Purkinje cell (primary cell): ENCODE measurements around the gene CFB. TPM values are rescaled to one million over a fixed set of nuclear protein-coding genes. Genes with fewer than 3 reads are reported as not detected.

ENCODE experiments used
- polyA plus RNA-seq: library from polyadenylated mRNA; unstranded; fragments of >200 nt; fragmentation: Nextera tagmentation; gene quantifications from 2 replicates; pipeline ENCODE4 v1.2.1, GENCODE V29; 2014

CFB gene
- polyA plus RNA-seq, result 0.34 TPM in 1 of 2 replicates, not detected in the other

DNA sequence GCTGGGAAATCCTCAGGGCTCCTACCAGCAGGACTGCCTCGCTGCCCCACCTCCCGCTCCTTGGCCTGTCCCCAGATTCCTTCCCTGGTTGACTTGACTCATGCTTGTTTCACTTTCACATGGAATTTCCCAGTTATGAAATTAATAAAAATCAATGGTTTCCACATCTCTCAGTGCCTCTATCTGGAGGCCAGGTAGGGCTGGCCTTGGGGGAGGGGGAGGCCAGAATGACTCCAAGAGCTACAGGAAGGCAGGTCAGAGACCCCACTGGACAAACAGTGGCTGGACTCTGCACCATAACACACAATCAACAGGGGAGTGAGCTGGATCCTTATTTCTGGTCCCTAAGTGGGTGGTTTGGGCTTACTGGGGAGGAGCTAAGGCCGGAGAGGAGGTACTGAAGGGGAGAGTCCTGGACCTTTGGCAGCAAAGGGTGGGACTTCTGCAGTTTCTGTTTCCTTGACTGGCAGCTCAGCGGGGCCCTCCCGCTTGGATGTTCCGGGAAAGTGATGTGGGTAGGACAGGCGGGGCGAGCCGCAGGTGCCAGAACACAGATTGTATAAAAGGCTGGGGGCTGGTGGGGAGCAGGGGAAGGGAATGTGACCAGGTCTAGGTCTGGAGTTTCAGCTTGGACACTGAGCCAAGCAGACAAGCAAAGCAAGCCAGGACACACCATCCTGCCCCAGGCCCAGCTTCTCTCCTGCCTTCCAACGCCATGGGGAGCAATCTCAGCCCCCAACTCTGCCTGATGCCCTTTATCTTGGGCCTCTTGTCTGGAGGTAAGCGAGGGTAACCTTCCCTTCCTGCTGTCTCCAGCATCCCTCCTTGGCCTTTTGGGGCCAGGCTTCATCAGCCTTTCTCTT, at the start of gene CFB:
CFB (plus strand) TSS at position 589 of the 863 bp plus-strand sequence; CDS start at position 716, 127 bp downstream.

DNA sequence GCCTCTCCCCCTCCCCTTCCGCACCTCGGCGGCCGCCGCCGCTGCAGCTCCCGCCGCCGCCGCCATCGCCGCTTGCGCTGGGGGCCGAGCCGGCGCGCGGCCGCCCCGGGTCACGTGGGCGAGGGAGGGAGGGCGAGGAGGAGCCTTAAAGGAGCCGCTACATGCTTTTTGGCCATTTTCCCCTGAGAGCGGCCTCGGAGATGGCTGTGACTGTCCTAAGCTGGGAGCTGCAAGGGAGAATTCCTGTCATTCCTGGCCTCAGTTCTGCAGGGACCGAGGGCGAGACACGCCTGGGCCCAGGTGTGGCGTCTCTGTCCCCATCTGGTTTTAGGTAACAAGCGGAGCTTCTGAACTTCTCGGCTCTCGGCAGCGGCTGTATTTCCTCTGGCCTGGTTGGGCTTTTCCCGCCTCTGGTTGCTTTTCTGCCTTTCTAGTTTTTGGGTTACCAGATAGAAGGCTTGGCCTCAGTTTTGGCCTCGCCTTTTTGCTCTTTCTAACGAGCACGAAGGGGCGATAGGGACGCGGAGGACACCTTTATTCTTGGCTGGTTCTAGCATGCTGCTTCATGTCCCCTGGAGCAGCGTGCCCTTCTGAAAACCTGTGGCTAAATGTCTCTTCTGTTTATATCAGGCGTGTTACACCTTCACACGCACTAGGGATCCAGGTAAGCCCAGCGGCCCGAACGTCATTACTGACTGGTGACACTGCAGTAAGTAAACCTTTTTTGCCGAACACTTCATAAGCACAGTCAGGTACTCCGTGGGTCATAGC, 48.1 kb upstream of the CFB start, which contains the start of gene EHMT2:
EHMT2 (minus strand) TSS at position 87 of the 771 bp plus-strand sequence; CDS start at position 66, 21 bp downstream.

DNA sequence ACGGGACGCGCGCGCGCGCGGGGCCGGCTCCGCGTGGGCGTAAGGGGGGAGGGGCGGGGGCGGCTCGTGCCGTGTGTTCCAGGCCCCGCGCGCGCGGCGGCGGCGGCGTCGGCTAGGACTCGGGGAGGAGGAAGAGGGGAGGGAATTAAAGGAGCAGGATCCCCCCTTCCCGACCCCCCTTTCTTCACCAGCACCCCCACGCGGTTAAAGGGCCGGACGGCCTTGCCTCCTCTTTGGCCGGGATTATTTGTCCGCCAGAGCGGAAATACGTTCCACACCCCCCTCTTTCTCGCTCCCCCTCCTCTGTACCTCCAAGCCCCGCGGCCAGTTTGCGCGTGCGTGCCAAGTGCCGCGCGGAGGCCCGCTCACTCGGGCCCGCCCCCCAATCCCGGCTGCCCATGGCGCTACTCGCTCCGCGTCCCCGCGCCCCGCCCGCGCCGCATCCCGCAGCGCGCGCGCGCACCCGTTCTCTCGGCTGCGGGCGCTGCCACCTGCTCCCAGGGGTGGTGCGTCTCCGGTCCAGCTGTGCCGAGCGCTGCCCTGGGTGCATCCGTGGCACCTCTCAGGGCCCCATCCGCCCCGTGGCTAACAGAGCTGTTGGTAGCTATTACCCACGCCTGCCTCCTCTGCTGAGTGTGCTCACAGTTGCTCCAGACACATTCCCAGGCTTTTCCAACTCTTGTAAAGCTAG, 43.8 kb upstream of the CFB start, which contains the start of gene ZBTB12:
ZBTB12 (minus strand) TSS at position 134 of the 691 bp plus-strand sequence. CDS start 781 bp downstream, outside the sequence.

DNA sequence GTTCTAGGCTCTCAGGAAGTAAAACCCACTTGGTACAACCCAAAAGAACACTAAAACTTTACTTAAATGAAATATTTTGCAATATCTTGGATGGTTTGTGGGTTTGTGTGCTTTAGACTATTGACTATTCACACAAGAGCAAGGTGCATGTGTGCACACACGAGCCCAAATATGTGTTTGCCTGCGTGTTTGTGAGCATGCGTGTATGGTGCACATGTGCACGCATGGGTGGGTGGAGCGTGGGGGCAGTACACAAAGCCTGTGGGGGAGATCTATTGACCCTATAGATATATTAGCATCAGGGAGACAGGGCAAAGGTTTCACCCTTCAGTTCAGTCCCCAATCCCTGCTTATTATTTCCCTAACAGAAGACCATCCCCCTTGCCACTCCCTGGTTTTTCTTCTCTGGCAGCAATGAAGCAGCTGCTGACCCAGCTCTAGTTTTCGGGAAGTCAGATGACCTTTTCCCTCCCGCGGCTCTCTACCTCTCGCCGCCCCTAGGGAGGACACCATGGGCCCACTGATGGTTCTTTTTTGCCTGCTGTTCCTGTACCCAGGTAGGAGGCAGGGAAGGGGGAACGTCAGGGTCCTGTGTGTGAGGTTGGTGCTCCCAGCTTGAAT, 18.5 kb upstream of the CFB start, which contains the start of gene C2:
C2 (plus strand) TSS at position 476 of the 621 bp plus-strand sequence; CDS start at position 512, 36 bp downstream.

DNA sequence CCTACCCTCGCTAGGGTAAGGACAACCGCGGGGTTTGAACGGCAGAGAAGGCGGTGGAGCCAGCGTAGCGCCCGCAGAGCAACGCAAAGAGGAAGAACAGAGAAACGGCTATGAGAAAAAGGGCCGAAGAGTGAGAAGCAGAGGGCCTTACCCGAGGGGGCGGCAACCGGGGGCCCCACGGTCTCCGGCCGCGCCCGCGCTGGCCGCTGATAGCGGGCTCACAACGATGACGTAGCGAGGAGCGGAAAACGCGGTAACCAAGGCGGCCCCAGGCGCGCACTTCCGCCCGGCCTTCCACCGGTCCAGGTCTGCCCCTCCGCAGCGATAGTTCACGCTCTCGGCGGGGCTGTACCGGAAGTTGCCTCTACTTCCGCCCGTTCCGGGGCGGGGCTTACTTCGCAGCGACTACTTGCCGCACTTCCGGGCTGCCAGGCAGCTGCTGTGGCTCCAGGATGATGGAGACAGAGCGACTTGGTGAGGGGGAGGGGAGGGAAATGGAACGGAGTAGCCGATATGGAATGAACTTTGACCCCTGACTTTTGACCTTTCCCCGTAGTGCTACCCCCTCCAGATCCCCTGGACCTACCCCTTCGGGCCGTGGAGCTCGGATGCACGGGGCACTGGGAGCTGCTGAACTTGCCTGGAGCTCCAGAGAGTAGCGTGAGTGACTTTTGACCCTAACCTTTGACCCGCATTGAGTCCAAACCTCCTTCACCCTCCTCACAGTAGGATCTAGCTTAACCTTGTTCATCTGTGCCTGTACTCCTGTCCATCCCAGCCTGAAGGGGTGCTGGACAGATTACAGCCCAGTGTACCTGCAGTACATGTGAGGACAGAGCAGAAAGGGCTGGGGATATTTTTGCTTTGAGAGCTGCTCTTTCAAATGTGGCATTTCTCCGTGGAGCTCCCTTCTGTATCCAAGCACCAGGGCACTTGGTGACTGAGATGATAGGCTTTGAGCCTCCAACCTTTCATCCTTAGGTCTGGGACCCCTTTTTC, 13.1 kb downstream of the CFB start, which contains the start of the genes NELFE and SKIC2:
NELFE (minus strand) TSS at position 231 of the 999 bp plus-strand sequence. CDS start 525 bp downstream, outside the sequence.
SKIC2 (plus strand) TSS at position 435 of the 999 bp plus-strand sequence; CDS start at position 453, 18 bp downstream.

DNA sequence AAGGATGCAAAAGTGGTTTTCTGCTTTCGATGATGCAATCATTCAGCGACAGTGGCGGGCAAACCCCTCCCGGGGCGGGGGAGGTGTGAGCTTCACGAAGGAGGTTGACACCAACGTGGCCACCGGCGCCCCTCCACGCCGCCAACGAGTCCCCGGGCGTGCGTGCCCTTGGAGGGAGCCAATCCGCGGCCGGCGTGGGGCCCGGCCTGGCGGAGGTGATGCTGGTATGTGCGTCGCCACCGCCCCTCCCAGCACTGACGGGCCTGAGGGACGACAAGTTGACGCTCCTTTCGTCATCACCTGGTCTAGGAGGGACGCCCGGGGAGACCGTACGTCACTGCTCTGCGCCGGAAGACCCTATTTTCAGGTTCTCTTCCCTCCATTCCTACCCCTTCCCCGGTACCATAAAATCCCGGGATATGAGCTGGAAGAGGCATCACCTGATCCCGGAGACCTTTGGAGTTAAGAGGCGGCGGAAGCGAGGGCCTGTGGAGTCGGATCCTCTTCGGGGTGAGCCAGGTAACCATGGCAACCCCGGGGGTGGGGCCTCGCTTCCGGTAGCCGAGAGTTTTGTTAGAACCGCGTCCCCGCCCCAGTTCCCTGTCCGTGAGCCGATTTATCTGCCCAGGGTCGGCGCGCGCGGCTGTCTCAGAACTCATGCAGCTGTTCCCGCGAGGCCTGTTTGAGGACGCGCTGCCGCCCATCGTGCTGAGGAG, 26.3 kb downstream of the CFB start, which contains the start of gene DXO:
DXO (minus strand) TSS at position 146 of the 716 bp plus-strand sequence. CDS start 463 bp downstream, outside the sequence.

DNA sequence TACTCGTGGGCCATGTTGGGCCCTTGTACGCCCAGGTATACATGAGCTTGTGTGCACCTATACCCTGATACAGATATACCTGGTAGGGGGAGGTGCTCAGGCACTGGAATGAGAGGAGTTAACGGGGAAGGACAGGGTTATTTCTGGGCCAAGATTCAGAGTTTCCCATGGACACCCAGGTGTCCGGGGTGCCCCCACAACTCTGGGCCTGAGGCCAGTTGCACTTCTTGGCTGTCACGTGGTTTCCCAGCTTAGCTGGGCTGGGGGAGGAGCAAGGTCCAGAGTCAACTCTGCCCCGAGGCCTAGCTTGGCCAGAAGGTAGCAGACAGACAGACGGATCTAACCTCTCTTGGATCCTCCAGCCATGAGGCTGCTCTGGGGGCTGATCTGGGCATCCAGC, 35.8 kb downstream of the CFB start, which contains the start of gene C4A:
C4A (plus strand) TSS at position 314 of the 400 bp plus-strand sequence; CDS start at position 365, 51 bp downstream.

Other genes with a start within 250 kb of the CFB start
- gene ABHD16A, start 242.8 kb upstream of the CFB start, polyA plus RNA-seq, result 67.3 and 71.0 TPM in 2 replicates
- not detected in 2 replicates for gene LY6G6F, start 239.2 kb upstream of the CFB start, polyA plus RNA-seq
- gene LY6G6D, start 230.7 kb upstream of the CFB start, polyA plus RNA-seq, result not detected in 2 replicates
- not detected in 2 replicates for gene LY6G6C, start 224.3 kb upstream of the CFB start, polyA plus RNA-seq
- gene MPIG6B, start 222.7 kb upstream of the CFB start, polyA plus RNA-seq, result not detected in 2 replicates
- gene DDAH2, start 216.8 kb upstream of the CFB start, polyA plus RNA-seq, result 2.6 and 7.7 TPM in 2 replicates
- gene CLIC1, start 209.6 kb upstream of the CFB start, polyA plus RNA-seq, result 1.2 and 1.3 TPM in 2 replicates
- gene MSH5, start 206.1 kb upstream of the CFB start, polyA plus RNA-seq, result not detected in 2 replicates
- gene SAPCD1, start 183.4 kb upstream of the CFB start, polyA plus RNA-seq, result not detected in 2 replicates
- gene VWA7, start 168.8 kb upstream of the CFB start, polyA plus RNA-seq, result 3.1 TPM in 1 of 2 replicates, not detected in the other
- gene VARS1, start 150.3 kb upstream of the CFB start, polyA plus RNA-seq, result 5.9 and 6.1 TPM in 2 replicates
- gene LSM2, start 139.1 kb upstream of the CFB start, polyA plus RNA-seq, result 26.3 and 31.0 TPM in 2 replicates
- gene HSPA1L, start 130.8 kb upstream of the CFB start, polyA plus RNA-seq, result 0.76 and 1.6 TPM in 2 replicates
- 3.4 and 5.1 TPM in 2 replicates for gene HSPA1A, start 130.6 kb upstream of the CFB start, polyA plus RNA-seq
- gene HSPA1B, start 118.4 kb upstream of the CFB start, polyA plus RNA-seq, result 0.20 and 1.7 TPM in 2 replicates
- 15.2 and 16.1 TPM in 2 replicates for gene NEU1, start 83.3 kb upstream of the CFB start, polyA plus RNA-seq
- not detected in 2 replicates for gene SLC44A4, start 67.1 kb upstream of the CFB start, polyA plus RNA-seq
- 5.9 and 11.4 TPM in 2 replicates for gene EHMT2, start 48.4 kb upstream of the CFB start, polyA plus RNA-seq
- gene ZBTB12, start 44.0 kb upstream of the CFB start, polyA plus RNA-seq, result not detected in 2 replicates
- gene C2, start 18.4 kb upstream of the CFB start, polyA plus RNA-seq, result 1.2 TPM in 1 of 2 replicates, not detected in the other
- 18.1 and 30.7 TPM in 2 replicates for gene NELFE, start 12.9 kb downstream of the CFB start, polyA plus RNA-seq
- gene SKIC2, start 13.1 kb downstream of the CFB start, polyA plus RNA-seq, result 8.0 and 11.7 TPM in 2 replicates
- 9.6 and 21.2 TPM in 2 replicates for gene DXO, start 26.0 kb downstream of the CFB start, polyA plus RNA-seq
- not detected in 2 replicates for gene C4A, start 36.0 kb downstream of the CFB start, polyA plus RNA-seq
- gene C4B, start 68.7 kb downstream of the CFB start, polyA plus RNA-seq, result not detected in 2 replicates
- gene CYP21A2, start 92.3 kb downstream of the CFB start, polyA plus RNA-seq, result 0.20 TPM in 1 of 2 replicates, not detected in the other
- not detected in 2 replicates for gene TNXB, start 163.2 kb downstream of the CFB start, polyA plus RNA-seq
- gene ATF6B, start 182.2 kb downstream of the CFB start, polyA plus RNA-seq, result 3.4 and 9.6 TPM in 2 replicates
- 0.77 and 1.8 TPM in 2 replicates for gene FKBPL, start 184.2 kb downstream of the CFB start, polyA plus RNA-seq
- 88.8 and 97.9 TPM in 2 replicates for gene PRRT1, start 205.8 kb downstream of the CFB start, polyA plus RNA-seq
- gene PPT2, start 208.0 kb downstream of the CFB start, polyA plus RNA-seq, result 16.8 and 18.7 TPM in 2 replicates
- 2.5 and 3.6 TPM in 2 replicates for gene EGFL8, start 218.5 kb downstream of the CFB start, polyA plus RNA-seq
- gene AGPAT1, start 230.0 kb downstream of the CFB start, polyA plus RNA-seq, result 18.3 and 18.5 TPM in 2 replicates
- 34.7 and 42.0 TPM in 2 replicates for gene RNF5, start 232.3 kb downstream of the CFB start, polyA plus RNA-seq
- not detected in 2 replicates for gene AGER, start 238.2 kb downstream of the CFB start, polyA plus RNA-seq
- 0.55 TPM in 1 of 2 replicates, not detected in the other for gene PBX2, start 244.1 kb downstream of the CFB start, polyA plus RNA-seq
- gene GPSM3, start 246.5 kb downstream of the CFB start, polyA plus RNA-seq, result not detected in 2 replicates